Erythroblast (primary cell): Measurements from ENCODE around the gene SLC36A2.

Experiments used
- GATA1 ChIP-seq: IDR thresholded peaks from 2 replicates; pipeline ENCODE4 v1.6.1; 2011; ENCODE audit warnings: low read depth, mild to moderate bottlenecking, control low read depth, low read length, moderate library complexity
- POLR2A ChIP-seq: IDR thresholded peaks from 2 replicates; pipeline ENCODE4 v1.6.1; 2011; ENCODE audit warnings: mild to moderate bottlenecking, low read length

GRCh38 chr5:151295138-151295537 lies 52.2 kb downstream of the SLC36A2 start:
- no peak for TF ChIP-seq POLR2A
- TF ChIP-seq GATA1 = no peak
